Lower leg skin (tissue), 3 donors: Measurements from ENCODE around the gene RHOF.

Experiments
- POLR2A ChIP-seq, 2 donors: fragments of 450-650 bp; IDR thresholded peaks; one replicate each; pipeline ENCODE4 v1.6.1; 2016 to 2017; ENCODE audit warnings: antibody characterized with exemption in 2 of 2, mild to moderate bottlenecking in 1 of 2, moderate library complexity in 1 of 2
- TF ChIP-seq, protein P1 (sequence below), 3 donors: fragments of 450-650 bp; IDR thresholded peaks; one replicate each; pipeline ENCODE4 v1.5.1; 2016; ENCODE audit warnings: antibody characterized with exemption in 3 of 3, mild to moderate bottlenecking in 3 of 3, moderate library complexity in 2 of 3

DNA sequence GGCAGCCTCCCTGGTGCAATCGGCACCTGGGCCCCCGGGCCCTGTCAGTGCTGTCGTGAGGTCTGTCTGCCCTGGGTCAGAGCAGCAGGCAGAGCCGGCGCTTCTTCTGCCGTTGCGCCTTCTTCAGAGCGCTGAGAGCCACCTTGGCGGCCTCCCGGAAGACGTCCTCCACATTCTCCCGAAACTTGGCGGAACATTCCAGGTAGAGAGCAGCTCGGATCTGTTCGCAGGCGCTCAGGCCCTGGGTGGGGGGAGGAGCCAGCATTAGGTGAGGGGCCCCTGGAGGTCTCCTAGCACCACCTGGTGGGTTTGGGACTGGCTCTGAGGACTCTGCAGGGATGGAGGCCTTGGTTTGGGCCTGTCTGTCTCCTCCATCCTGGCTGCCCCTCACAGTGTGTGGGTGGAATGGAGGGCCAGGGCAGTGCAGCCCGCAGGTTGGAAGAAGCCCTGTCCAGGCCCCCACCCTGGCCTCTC is 14.0 kb downstream of the RHOF start:
- TF ChIP-seq, protein P1, sequence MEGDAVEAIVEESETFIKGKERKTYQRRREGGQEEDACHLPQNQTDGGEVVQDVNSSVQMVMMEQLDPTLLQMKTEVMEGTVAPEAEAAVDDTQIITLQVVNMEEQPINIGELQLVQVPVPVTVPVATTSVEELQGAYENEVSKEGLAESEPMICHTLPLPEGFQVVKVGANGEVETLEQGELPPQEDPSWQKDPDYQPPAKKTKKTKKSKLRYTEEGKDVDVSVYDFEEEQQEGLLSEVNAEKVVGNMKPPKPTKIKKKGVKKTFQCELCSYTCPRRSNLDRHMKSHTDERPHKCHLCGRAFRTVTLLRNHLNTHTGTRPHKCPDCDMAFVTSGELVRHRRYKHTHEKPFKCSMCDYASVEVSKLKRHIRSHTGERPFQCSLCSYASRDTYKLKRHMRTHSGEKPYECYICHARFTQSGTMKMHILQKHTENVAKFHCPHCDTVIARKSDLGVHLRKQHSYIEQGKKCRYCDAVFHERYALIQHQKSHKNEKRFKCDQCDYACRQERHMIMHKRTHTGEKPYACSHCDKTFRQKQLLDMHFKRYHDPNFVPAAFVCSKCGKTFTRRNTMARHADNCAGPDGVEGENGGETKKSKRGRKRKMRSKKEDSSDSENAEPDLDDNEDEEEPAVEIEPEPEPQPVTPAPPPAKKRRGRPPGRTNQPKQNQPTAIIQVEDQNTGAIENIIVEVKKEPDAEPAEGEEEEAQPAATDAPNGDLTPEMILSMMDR (IDR thresholded peaks at IDR 0.05), result no peak
- TF ChIP-seq POLR2A (IDR thresholded peaks at IDR 0.05), result no peak
